HepG2 (cell line): Measurements from ENCODE around the gene ACAP3. TPM values are rescaled to one million over a fixed set of nuclear protein-coding genes. Genes with fewer than 3 reads are reported as not detected.

Experiments used
- BHLHE40 ChIP-seq: IDR thresholded peaks from 2 replicates; pipeline ENCODE4 v1.6.1; 2011; ENCODE audit warnings: low read length, improper control_type of control experiment
- CENPBD1 ChIP-seq: sonication (generic); formaldehyde crosslinking; IDR thresholded peaks from 2 replicates; pipeline ENCODE4 v1.8.0; 2022; ENCODE audit warnings: missing genetic modification reagents, low read depth, mild to moderate bottlenecking, borderline replicate concordance
- CHD4 ChIP-seq: fragments of 200-600 bp; sonication (generic); IDR thresholded peaks from 2 replicates; pipeline ENCODE4 v1.7.0; 2017; ENCODE audit warnings: mild to moderate bottlenecking, low read length, borderline replicate concordance
- FOXC1 ChIP-seq: sonication (generic); formaldehyde crosslinking; IDR thresholded peaks from 2 replicates; pipeline ENCODE4 v1.8.0; 2022; ENCODE audit warnings: mild to moderate bottlenecking, missing genetic modification reagents, borderline replicate concordance
- NAIF1 ChIP-seq: sonication (generic); formaldehyde crosslinking; IDR thresholded peaks from 2 replicates; pipeline ENCODE4 v1.5.0; 2020; ENCODE audit warnings: mild to moderate bottlenecking, missing genetic modification reagents, borderline replicate concordance
- NPAS2 ChIP-seq: sonication (generic); formaldehyde crosslinking; IDR thresholded peaks from 2 replicates; pipeline ENCODE4 v1.8.0; 2022; ENCODE audit warnings: mild to moderate bottlenecking, missing genetic modification reagents, borderline replicate concordance
- STAG1 ChIP-seq: sonication (generic); formaldehyde crosslinking; IDR thresholded peaks from 2 replicates; pipeline ENCODE4 v1.4.0; 2020; ENCODE audit warnings: missing genetic modification reagents
- THAP11 ChIP-seq: IDR thresholded peaks from 2 replicates; pipeline ENCODE4 v1.6.1; 2016; ENCODE audit warnings: missing biosample characterization, missing genetic modification reagents
- ZNF34 ChIP-seq: sonication (generic); formaldehyde crosslinking; IDR thresholded peaks from 2 replicates; pipeline ENCODE4 v1.4.0; 2020; ENCODE audit warnings: mild to moderate bottlenecking, missing genetic modification reagents, borderline replicate concordance
- ZNF382 ChIP-seq: sonication (generic); formaldehyde crosslinking; IDR thresholded peaks from 2 replicates; pipeline ENCODE4 v1.5.0; 2020; ENCODE audit warnings: missing genetic modification reagents, mild to moderate bottlenecking, borderline replicate concordance
- ZNF569 ChIP-seq: sonication (generic); formaldehyde crosslinking; IDR thresholded peaks from 2 replicates; pipeline ENCODE4 v1.5.0; 2020; ENCODE audit warnings: mild to moderate bottlenecking, missing genetic modification reagents, moderate library complexity, borderline replicate concordance
- ZSCAN31 ChIP-seq: sonication (generic); formaldehyde crosslinking; IDR thresholded peaks from 2 replicates; pipeline ENCODE4 v1.5.0; 2020; ENCODE audit warnings: low read depth, mild to moderate bottlenecking, missing genetic modification reagents
- polyA plus RNA-seq, 8 experiments: library from polyadenylated mRNA; depleted of rRNA in 3 of 8; stranded (reverse) in 7 of 8; unstranded in 1 of 8; fragments of >200 nt; fragmentation: Illumina TruSeq in 4 of 8; extraction: Trizol in 4 of 8; gene quantifications; 2 replicates each; pipeline versions ENCODE4 v1.2.1 to v1.2.3, GENCODE V29; 2011 to 2016; ENCODE audit warnings: low read depth in 4 of 8, missing spikeins in 1 of 8, mixed read lengths in 1 of 8; ENCODE audit not compliant: insufficient read depth in 1 of 8
- total RNA-seq, 5 experiments: library from RNA; depleted of rRNA; stranded (reverse); fragments of >200 nt; fragmentation: Illumina TruSeq; extraction: Trizol; gene quantifications; 2 replicates each; pipeline ENCODE4 v1.2.3, GENCODE V29; 2016; ENCODE audit warnings: low read depth in 1 of 5
- TF ChIP-seq, protein P1 (sequence below): sonication (generic); formaldehyde crosslinking; IDR thresholded peaks from 2 replicates; pipeline ENCODE4 v1.5.1; 2020; ENCODE audit warnings: mild to moderate bottlenecking, missing genetic modification reagents, moderate library complexity
- TF ChIP-seq, protein P2 (sequence below): sonication (generic); formaldehyde crosslinking; IDR thresholded peaks from 2 replicates; pipeline ENCODE4 v1.9.0; 2021; ENCODE audit warnings: missing genetic modification reagents, mild to moderate bottlenecking, borderline replicate concordance
- TF ChIP-seq, protein P3 (sequence below): sonication (generic); formaldehyde crosslinking; IDR thresholded peaks from 2 replicates; pipeline ENCODE4 v1.5.0; 2020; ENCODE audit warnings: mild to moderate bottlenecking, missing genetic modification reagents, moderate library complexity

The ACAP3 gene
- total and polyA plus RNA-seq, 2 of the 13 experiments (the other 11 are each of a cell fraction or from before 2014, with no cell fraction given), result 29.4 to 50.8 TPM

DNA sequence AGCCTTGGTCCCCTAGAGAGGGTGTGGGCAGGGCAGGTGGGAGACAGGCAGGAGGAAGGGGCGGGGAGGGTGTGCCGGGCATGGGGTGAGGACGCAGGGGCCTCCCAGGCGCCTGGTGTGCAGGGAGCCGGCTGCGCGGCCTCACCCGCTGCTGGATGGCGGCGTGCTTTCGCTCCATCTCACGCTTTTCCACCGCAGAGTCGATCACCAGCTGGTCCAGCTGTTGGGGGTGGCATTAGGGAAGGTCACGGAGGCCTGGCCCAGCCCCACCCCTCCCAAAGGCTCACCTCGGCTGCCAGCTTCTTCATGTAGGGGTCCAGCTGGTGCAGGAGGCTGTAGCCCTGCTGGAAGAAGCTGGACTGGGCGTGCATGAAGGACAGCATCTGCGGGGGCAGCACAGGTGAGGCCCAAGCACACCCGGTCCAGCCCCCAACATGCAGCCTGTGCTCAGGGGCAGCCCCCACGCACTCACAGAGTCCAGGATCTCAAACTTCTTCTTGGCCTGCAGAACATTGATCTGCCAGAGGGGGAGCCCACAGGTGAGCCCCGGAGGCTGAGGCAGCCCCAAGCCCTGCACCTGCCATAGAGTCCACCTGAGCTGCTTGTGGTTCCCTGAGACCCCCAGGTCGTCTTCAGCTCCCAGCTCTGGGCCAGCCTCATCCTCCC is 7.9 kb downstream of the ACAP3 start (continued):
- TF ChIP-seq, protein P1, sequence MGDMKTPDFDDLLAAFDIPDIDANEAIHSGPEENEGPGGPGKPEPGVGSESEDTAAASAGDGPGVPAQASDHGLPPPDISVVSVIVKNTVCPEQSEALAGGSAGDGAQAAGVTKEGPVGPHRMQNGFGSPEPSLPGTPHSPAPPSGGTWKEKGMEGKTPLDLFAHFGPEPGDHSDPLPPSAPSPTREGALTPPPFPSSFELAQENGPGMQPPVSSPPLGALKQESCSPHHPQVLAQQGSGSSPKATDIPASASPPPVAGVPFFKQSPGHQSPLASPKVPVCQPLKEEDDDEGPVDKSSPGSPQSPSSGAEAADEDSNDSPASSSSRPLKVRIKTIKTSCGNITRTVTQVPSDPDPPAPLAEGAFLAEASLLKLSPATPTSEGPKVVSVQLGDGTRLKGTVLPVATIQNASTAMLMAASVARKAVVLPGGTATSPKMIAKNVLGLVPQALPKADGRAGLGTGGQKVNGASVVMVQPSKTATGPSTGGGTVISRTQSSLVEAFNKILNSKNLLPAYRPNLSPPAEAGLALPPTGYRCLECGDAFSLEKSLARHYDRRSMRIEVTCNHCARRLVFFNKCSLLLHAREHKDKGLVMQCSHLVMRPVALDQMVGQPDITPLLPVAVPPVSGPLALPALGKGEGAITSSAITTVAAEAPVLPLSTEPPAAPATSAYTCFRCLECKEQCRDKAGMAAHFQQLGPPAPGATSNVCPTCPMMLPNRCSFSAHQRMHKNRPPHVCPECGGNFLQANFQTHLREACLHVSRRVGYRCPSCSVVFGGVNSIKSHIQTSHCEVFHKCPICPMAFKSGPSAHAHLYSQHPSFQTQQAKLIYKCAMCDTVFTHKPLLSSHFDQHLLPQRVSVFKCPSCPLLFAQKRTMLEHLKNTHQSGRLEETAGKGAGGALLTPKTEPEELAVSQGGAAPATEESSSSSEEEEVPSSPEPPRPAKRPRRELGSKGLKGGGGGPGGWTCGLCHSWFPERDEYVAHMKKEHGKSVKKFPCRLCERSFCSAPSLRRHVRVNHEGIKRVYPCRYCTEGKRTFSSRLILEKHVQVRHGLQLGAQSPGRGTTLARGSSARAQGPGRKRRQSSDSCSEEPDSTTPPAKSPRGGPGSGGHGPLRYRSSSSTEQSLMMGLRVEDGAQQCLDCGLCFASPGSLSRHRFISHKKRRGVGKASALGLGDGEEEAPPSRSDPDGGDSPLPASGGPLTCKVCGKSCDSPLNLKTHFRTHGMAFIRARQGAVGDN (CRISPR knock-in tag), result 0 out of 2 replicates have a peak, but pooled peaks have one; percentile 21
- TF ChIP-seq, protein P2, sequence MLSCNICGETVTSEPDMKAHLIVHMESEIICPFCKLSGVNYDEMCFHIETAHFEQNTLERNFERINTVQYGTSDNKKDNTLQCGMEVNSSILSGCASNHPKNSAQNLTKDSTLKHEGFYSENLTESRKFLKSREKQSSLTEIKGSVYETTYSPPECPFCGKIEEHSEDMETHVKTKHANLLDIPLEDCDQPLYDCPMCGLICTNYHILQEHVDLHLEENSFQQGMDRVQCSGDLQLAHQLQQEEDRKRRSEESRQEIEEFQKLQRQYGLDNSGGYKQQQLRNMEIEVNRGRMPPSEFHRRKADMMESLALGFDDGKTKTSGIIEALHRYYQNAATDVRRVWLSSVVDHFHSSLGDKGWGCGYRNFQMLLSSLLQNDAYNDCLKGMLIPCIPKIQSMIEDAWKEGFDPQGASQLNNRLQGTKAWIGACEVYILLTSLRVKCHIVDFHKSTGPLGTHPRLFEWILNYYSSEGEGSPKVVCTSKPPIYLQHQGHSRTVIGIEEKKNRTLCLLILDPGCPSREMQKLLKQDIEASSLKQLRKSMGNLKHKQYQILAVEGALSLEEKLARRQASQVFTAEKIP (CRISPR knock-in tag), result no peak
- no peak for TF ChIP-seq BHLHE40
- TF ChIP-seq ZNF34, result no peak
- no peak for TF ChIP-seq CHD4
- TF ChIP-seq ZSCAN31 (CRISPR knock-in tag), result no peak
- TF ChIP-seq, protein P3, sequence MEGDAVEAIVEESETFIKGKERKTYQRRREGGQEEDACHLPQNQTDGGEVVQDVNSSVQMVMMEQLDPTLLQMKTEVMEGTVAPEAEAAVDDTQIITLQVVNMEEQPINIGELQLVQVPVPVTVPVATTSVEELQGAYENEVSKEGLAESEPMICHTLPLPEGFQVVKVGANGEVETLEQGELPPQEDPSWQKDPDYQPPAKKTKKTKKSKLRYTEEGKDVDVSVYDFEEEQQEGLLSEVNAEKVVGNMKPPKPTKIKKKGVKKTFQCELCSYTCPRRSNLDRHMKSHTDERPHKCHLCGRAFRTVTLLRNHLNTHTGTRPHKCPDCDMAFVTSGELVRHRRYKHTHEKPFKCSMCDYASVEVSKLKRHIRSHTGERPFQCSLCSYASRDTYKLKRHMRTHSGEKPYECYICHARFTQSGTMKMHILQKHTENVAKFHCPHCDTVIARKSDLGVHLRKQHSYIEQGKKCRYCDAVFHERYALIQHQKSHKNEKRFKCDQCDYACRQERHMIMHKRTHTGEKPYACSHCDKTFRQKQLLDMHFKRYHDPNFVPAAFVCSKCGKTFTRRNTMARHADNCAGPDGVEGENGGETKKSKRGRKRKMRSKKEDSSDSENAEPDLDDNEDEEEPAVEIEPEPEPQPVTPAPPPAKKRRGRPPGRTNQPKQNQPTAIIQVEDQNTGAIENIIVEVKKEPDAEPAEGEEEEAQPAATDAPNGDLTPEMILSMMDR (CRISPR knock-in tag), result peak; percentile 50
- TF ChIP-seq THAP11 (CRISPR knock-in tag), result no peak
- TF ChIP-seq NAIF1, result no peak
- no peak for TF ChIP-seq ZNF382 (CRISPR knock-in tag)
- TF ChIP-seq NPAS2 (CRISPR knock-in tag), result no peak
- TF ChIP-seq ZNF569, result no peak
- 0 out of 2 replicates have a peak, but pooled peaks have one; percentile 24 for TF ChIP-seq STAG1 (CRISPR knock-in tag)
- no peak for TF ChIP-seq CENPBD1
- no peak for TF ChIP-seq FOXC1
